WTC11 (cell line): ENCODE measurements around the gene NRXN3.

Experiments
- CREB1 ChIP-seq: sonication (generic); formaldehyde crosslinking; IDR thresholded peaks from 2 replicates; pipeline ENCODE4 v1.8.0; 2023; ENCODE audit warnings: mild to moderate bottlenecking, missing genetic modification reagents
- CTCF ChIP-seq: fragments of 200-600 bp; IDR thresholded peaks from 2 replicates; pipeline ENCODE4 v1.8.0; 2022; ENCODE audit warnings: antibody characterized with exemption
- E2F4 ChIP-seq: sonication (generic); formaldehyde crosslinking; IDR thresholded peaks from 2 replicates; pipeline ENCODE4 v1.8.1; 2022; ENCODE audit warnings: low read depth, mild to moderate bottlenecking, moderate library complexity, missing genetic modification reagents, borderline replicate concordance
- ELF4 ChIP-seq: sonication (generic); formaldehyde crosslinking; IDR thresholded peaks from 2 replicates; pipeline ENCODE4 v1.8.1; 2022; ENCODE audit warnings: low read depth, mild to moderate bottlenecking, moderate library complexity, missing genetic modification reagents
- SMAD4 ChIP-seq: sonication (generic); formaldehyde crosslinking; IDR thresholded peaks from 2 replicates; pipeline ENCODE4 v1.8.0; 2022; ENCODE audit warnings: mild to moderate bottlenecking, missing genetic modification reagents
- TF ChIP-seq, protein P1 (sequence below): sonication (generic); formaldehyde crosslinking; IDR thresholded peaks from 2 replicates; pipeline ENCODE4 v1.8.0; 2022; ENCODE audit warnings: mild to moderate bottlenecking, missing genetic modification reagents

GRCh38 chr14:79627058-79627457 lies 1456.9 kb downstream of the NRXN3 start:
- TF ChIP-seq CTCF (no peak), ELF4 (CRISPR knock-in tag) (no peak), SMAD4 (CRISPR knock-in tag) (no peak), CREB1 (CRISPR knock-in tag) (no peak), E2F4 (CRISPR knock-in tag) (no peak)
- TF ChIP-seq, protein P1, sequence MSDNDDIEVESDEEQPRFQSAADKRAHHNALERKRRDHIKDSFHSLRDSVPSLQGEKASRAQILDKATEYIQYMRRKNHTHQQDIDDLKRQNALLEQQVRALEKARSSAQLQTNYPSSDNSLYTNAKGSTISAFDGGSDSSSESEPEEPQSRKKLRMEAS (CRISPR knock-in tag), result no peak
